CD4-positive, alpha-beta T cell treated with Interleukin-17A for 4 hours (primary cell): ENCODE results near the gene THOC2.
A peak's percentile ranks its signal among the peaks of the same experiment; 100 is the strongest.
"Not testable (repeated sequence)": the region's sequence is repeated elsewhere in the genome, so short reads cannot be mapped to it uniquely, and the experiment has no call there.

Source experiments
- DNase-seq: peaks from one replicate; pipeline ENCODE4 v3.0.0-alpha.2; 2020; ENCODE audit warnings: mixed read lengths

Gene THOC2

DNA sequence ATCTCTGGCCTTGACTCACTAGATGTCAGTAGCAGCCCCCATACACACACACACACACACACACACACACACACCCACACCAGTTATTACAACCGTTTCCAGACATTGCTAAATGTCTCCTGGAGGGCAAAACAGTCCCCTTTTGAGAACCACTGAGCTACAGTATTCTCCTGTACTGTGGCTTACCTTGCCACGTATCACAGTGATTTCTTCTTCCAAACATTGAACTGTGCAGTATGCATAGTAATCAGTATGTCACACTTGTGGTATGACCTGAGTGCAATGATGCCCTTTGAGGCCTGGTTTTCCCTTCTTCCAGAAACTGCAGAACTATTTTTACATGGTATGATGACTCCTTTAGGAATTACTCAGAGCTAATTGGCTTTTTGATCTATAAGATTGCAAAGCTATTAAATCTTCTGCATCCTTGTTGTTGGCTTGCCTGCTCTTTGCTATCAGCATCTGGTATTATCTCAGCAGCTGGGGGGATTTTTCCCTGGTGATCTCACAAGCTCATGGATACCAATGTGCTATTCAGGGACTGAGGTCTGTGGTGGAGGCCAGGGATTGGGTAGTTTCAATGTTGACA is 3.6 kb upstream of the THOC2 start:
- DNase-seq, result no peak

DNA sequence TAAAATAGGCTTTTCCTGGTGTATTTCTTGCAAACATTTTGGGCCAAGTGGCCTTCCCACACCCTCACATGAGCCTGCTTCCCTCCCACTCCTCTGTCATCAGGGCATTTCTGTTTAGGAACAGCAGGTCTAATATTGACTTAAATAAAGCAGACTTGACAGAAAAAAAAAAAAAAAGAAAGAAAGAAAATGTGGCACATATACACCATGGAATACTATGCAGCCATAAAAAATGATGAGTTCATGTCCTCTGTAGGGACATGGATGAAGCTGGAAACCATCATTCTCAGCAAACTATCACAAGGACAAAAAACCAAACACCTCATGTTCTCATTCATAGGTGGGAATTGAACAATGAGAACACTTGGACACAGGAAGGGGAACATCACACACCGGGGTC is 2.3 kb upstream of the THOC2 start:
- DNase-seq, result not testable (repeated sequence)

DNA sequence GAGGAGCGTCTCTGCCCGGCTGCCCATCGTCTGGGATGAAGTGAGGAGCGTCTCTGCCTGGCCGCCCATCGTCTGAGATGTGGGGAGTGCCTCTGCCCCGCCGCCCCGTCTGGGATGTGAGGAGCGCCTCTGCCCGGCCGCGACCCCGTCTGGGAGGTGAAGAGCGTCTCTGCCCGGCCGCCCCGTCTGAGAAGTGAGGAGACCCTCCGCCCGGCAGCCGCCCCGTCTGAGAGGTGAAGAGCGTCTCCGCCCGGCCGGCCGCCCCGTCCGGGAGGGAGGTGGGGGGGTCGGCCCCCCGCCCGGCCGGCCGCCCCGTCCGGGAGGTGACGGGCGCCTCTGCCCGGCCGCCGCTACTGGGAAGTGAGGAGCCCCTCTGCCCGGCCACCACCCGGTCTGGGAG is 1.2 kb upstream of the THOC2 start:
- DNase-seq, result not testable (repeated sequence)

DNA sequence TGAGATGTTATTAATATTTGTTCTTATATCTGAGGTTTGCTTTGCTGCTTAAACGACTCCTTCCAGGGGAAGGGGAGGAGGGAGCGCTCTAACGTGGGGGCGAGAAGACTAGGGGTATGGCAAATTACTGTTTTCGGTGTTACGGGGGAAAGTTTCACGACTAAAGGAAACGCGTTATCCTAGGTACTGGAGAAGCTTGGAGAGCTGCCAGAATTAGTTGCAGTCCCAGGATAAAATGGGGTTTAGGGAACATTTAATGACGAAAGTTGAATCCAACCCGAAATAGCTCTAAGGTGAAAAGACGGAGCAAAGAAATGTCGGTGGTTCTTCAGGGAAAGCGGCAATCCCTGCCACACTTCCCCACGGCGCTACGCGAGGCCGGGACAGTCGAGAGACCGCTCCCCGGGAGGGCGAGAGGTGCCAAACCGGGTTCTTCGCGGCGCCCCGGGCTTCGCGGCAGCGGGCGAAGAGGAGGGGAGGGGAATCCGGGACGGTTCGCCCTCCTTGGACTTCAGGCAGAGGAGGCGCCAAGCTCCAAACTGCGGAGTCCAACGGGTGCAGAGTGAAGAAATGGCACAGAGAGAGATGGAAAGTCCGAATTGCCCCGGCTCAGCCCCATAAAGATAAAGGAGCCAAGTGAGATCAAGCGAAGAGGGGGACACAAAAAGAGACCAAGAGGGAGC is 724 bp downstream of the THOC2 start:
- DNase-seq, result peak; percentile 9

DNA sequence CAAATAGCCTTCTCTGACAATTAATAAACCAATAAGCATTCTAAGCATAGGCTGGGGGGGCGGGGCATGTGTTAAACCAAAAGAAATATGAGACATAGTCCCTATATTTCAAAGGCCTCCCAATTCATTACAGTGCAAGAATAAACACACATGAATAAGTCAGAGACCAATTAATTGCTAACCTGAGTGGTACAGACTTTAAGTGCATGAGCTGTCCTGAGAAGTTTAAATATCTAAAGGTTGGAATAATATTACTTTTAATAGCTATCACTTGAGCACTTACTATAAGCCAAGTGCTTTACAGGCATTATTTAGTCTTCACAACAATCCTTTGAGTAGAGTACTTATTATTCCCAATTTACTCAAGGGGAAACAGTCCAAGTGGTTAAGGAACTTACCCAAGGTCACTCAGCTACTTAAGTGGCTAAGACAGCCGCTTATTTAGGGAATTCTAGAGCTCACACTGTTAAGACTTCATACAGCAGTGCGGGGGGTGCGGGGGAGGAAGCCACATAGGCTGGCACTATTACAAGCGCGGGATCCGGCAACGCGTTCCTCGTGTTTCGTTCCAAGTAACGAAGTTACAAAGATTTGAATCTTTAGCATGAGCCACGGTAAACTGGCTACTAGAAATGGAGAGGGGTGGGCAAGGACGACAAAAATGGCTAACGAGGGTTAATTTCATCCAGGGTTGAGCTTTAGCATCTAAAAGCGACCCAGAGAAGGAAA is 1.4 kb downstream of the THOC2 start:
- DNase-seq, result peak; percentile 13

DNA sequence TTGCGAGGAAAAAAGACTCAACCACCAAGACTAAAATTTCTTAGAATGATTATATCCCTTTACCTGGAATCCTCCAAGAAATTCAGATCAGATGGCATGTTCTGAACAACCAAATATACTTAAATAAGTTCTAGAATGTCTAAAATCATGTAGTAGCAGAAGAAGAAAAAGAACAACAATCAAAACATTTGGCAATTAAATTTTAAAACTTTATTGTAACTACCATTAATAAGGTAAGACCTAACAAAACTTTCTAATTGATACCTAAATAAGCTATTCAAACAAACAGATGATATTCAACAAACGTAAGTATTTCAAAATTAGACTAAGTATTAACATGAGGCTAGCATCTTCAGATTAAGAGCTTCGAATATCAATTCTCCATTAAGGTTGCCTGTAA is 4.3 kb downstream of the THOC2 start:
- DNase-seq, result no peak

DNA sequence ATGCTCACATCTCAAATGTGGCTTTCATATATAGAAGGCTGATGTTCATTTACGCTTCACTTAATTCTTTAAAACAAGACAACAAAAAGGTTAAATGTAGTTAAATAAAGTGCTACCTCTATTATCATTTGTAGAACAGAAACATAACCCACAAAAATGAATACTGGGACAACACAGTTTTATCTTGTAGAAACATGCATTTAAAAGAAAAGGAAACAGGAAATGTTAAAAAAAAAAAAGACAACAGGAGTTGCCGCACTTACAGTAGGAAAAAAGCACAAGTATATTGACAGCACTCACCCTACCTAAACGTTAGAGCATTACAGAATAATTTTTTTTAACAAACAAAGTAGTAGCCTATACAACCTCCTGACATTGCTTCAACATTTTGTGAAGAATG is 4.8 kb downstream of the THOC2 start:
- no peak for DNase-seq

DNA sequence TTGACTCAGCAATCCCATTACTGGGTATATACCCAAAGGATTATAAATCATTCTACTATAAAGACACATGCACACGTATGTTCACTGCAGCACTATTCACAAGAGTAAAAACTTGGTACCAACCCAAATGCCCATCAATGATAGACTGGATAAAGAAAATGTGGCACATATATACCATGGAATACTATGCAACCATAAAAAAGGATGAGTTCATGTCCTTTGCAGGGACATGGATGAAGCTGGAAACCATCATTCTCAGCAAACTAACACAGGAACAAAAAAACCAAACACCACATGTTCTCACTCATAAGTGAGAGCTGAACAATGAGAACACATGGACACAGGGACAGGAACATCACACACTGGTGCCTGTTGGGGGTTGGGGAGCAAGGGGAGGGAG is 10.7 kb downstream of the THOC2 start:
- DNase-seq, result not testable (repeated sequence)

DNA sequence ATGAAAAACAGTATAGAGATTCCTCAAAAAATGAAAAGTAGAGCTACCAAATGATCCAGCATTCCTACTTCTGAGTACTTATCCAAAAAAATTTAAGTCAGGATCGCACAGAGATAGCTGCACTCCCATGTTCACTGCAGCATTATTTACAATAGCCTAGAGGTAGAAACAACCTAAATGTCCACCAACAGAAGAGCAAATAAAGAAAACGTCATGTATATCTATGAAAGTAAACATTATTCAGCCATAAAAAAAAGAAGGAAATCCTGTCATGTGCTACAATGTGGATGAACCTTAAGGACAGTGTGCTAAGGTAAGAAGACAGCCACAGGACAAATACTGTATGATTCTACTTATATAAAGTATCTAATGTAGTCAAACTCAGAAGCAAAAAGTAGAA is 12.4 kb downstream of the THOC2 start:
- DNase-seq, result no peak

DNA sequence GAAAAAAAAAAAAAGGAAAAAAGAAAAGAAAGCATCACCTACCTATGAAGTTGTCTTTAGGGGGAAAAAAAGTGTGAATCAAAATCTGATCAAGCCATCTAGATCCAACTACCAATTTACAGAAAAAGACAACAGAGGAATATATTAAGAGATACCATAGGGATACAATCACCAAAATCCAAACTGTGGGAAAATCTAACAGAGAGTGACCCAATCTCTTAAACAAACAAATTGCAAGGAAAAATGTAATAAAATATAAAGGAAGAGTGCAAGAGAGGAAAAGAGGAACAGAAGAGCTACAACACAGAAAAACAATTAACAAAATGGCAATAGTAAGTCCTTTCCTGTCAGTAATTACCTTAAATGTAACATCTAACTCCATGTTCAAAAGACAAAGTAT is 19.0 kb downstream of the THOC2 start:
- DNase-seq, result no peak

DNA sequence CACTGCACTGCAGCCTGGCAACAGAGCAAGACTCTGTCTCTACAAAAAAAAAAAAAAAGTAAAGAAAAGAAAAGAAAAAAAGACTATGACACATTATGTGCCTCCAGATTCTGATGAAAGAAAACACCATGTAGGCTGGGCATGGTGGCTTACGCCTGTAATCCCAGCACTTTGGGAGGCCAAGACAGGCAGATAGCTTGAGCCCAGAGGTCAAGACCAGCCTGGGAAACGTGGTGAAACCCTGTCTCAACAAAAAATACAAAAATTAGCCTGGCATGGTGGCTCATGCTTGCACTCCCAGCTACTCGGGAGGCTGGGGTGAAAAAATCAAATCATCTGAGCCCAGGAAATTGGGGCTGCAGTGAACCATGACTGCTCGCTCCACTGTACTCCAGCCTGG is 19.4 kb downstream of the THOC2 start:
- DNase-seq, result no peak

DNA sequence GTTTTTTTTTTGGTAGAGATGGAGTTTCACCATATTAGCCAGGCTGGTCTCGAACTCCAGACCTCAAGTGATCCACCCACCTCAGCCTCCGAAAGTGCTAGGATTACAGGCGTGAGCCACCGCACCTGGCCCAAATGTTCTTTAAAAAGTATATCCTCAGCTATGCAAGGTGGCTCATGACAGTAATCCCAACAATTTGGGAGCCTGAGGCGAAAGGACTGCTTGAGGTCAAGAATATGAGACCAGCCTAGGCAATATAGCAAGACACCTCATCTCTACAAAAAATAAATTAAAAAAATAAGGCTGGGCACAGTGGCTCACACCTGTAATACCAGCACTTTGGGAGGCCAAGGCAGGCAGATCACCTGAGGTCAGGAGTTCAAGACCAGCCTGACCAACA is 21.7 kb downstream of the THOC2 start:
- DNase-seq, result not testable (repeated sequence)

DNA sequence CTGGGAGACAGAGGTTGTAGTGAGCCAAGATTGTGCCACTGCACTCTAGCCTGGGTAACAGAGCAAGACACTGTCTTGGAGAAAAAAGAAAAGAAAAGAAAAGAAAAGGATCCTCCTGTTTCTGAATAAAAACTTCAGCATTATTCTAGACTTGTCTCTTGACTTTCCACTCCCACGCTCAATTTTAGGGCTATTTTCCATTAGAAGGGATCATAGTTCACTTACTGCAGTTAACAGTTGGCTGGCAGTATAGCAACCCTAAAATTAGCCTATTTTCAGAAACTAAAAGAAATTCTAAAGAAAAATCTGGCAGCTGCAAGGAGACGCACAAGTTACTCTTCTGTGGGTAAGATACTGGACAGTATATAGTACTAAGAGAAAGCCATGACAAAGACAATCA is 28.1 kb downstream of the THOC2 start:
- no peak for DNase-seq

DNA sequence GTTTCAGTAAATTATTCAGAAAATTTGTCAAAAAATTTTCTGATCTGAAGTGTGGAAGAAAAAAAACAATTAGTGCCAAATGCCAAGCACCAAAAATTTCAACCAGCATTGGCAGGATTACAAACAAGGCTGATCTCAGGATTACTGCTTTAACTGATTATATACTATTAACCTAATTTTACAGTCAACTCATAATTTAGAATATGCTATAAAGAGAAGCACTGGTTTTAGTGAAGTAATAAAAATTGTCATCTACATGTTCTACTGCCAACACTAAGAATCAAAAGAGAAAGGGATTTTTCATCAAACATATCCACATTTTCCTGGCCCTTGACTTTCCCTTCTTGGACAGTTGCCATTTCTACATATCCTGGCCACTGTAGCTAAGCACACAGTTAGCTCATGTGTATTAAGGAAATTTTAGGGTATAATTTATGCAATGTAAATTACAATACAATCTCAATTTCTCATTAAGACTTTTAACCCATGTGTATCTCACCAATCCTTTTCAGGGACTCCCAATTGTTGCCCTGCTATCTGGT is 33.8 kb downstream of the THOC2 start:
- no peak for DNase-seq

DNA sequence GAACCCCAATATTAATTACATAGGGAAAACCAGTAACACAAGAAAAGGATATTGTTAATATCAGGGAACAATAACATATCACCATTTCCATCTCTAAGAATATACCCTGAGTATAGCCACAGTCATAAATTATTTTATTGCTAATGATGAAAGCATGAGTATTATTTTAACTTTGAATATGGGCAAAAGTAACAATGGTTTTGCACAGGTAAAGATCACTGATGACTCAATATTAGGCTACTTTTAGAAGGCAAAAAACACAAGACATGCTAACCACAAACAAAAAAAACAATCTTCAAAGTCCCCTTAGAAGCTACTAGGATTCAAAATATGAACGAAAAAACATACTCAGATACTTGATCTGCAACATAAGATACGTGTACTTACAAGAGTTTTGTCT is 36.5 kb downstream of the THOC2 start:
- DNase-seq, result no peak

DNA sequence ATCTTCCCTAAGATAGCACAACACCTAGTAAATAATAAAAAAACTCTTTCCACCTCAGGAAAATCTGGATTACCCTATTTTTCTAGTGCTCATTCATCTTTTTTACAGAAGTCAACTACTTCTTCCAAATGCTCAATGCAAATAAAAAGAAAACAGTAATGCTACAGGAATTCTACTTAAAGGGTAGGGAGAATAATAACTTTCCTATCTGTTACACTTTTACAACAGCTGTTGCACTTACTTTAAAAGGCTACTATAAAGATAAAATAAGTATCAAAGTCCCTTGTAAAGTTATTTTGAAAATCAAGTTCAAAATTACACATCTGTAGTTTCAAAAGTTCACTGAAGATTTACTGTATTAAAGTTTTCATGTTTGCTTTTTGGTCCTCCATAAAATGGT is 37.6 kb downstream of the THOC2 start:
- DNase-seq, result no peak

DNA sequence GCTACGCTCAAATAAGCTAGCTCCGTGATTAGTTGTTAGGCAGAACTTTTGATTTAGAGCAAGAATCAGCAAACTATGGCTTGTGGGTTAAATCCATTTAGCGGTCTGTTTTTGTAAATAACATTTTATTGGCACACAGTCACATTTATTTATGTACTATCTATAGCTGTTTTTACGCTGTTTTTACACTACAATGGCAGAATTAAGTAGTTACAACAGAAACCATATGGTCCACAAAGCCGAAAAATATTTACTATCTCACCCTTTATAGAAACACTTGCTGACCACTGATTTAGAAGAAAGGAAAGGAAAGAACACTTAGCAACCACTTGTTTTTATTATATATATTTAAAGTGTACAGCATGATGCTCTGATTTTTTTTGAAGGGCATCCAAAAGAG is 41.1 kb downstream of the THOC2 start:
- DNase-seq, result no peak

DNA sequence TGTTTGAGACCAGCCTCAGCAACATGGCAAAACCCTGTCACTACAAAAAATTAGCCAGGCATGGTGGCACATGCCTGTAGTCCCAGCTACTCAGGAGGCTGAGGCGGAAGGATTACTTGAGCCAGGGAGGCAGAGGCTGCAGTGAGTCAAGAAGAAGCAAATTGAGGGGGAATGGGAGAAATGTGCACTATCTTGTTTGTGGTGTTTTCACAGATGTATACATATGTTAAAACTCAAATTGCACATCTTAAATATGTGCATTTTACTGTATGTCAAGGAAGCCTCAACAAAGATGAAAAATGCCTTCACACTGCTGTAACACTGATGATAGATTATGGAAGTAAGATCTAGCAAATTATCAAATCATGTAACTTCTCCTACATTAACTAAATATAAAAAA is 44.3 kb downstream of the THOC2 start:
- DNase-seq, result no peak

DNA sequence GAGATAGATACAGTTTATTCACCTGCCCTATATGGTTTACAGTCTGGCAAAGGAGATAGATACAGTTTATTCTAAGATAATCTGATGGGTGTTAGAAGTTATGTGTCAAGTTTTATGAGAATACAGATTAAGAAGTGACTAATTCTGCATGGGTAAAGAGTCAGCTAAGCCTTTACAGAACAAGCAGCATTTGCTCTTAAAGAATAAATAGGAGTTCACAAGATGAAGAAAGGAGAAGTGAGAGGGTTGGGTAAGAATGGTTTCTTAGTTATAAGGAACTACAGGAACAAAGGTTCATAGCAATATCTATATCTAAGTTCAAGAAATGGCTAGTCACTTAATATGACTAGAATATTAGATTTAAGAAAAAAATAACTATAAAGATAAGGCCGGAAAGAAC is 47.6 kb downstream of the THOC2 start:
- DNase-seq, result no peak

DNA sequence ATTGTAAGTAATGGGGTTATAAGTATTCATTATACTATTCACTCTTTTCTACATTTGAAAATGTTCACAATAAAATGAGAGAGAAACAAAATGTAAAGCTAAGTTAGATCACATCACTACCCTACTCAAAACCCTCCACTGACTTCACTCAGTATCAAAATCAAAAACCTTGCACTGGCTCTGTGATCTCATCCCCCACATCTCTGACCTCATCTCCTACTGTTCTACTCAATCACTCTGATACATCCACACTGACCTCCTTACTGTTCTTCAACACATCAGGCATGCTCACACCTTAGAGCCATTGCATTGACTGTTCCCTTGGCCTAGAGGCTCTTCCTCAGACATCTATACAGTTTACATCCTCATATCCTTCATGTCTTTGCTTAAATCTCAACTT is 50.7 kb downstream of the THOC2 start:
- no peak for DNase-seq

DNA sequence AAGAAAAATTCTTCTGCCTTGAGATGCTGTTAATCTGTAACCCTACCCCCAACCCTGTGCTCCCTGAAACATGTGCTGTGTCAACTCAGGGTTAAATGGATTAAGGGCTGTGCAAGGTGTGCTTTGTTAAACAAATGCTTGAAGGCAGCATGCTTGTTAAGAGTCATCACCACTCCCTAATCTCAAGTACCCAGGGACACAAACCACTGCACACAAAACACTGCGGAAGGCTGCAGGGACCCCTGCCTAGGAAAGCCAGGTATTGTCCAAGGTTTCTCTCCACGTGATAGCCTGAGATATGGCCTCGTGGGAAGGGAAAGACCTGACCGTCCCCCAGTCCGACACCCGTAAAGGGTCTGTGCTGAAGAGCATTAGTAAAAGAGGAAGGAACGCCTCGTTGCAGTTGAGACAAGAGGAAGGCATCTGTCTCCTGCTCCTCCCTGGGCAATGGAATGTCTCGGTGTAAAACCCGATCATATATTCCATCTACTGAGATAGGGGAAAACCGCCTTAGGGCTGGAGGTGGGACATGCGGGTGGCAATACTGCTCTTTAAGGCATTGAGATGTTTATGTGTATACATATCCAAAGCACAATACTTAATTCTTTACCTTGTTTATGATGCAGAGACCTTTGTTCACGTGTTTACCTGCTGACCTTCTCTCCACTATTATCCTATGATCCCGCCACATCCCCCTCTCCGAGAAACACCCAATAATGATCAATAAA is 53.0 kb downstream of the THOC2 start:
- not testable (repeated sequence) for DNase-seq

DNA sequence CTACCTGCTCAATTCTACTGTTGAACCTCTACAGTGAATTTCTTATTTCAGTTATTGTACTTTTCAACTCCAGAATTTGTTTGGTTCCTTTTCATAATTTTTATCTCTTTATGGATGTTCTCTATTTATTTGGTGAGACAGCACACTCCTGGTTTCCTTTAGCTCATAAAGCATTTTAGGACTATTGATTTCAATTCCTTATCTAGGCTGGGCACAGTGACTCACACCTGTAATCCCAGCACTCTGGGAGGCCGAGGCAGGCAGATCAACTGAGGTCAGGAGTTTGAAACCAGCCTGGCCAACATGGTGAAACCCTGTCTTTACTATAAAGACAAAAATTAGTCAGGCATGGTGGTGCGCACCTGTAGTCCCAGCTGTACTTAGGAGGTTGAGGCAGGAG is 57.7 kb downstream of the THOC2 start:
- DNase-seq, result no peak

DNA sequence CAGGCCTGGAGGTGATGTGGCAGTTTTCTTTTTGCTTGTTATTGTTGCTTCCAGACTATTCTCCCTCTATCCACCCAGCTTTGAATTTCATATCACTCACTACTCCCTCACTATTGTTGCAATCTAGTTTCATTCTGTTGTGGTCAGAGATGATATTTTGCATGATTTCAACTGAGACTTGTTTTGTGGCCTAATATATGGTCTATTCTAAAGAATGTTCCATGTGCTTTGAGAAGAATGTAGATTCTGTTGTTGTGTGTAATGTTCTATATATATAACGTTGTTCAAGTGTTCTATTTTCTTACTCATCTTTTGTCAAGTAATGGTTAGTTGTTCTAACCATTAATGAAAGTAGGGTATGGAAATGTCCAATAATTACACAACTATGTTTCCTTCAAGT is 59.0 kb downstream of the THOC2 start:
- no peak for DNase-seq

DNA sequence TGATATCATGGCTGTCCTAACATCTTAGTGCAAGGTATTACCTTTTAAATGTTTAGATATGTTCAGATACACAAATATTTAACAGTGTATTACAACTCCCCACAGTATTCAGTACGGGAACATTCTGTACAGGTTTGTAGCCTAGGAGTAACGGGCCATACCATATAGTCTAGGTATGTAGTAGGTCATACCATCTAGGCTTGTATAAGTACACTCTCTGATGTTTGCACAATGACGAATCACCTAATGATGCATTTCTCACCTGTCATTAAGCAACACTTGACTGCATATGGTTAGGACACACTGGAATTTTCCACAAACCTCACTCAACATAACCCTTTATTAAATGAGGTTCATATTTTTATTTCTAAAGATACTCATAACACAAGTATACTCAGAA is 67.7 kb downstream of the THOC2 start:
- no peak for DNase-seq
